HG03378 (cell line): ENCODE measurements around the gene MCF2L.
"Not testable (repeated sequence)": the region's sequence is repeated elsewhere in the genome, so short reads cannot be mapped to it uniquely, and the experiment has no call there.

ENCODE experiments used
- ATAC-seq: cut with Tn5 transposase; IDR thresholded peaks from one replicate; pipeline ENCODE4 v1.9.1; 2021; ENCODE audit warnings: mild to moderate bottlenecking, moderate library complexity; ENCODE audit not compliant: unreplicated experiment

Gene MCF2L

GRCh38 chr13:112968910-112969691 is at the start of gene MCF2L:
Gene MCF2L (plus strand): TSS chr13:112969214. CDS start chr13:112969380, 166 bp downstream.
- no peak for ATAC-seq

GRCh38 chr13:112923962-112924361 is 45.1 kb upstream of the MCF2L start:
- no peak for ATAC-seq

- no peak for ATAC-seq
Measured at GRCh38 chr13:112924365-112924764, 44.6 kb upstream of the MCF2L start.

- no peak for ATAC-seq
Measured at GRCh38 chr13:112926003-112926402, 43.0 kb upstream of the MCF2L start.

- ATAC-seq: no peak
Measured at GRCh38 chr13:112926993-112927392, 42.0 kb upstream of the MCF2L start.

GRCh38 chr13:112928020-112928971 is 40.7 kb upstream of the MCF2L start:
- no peak for ATAC-seq

GRCh38 chr13:112928972-112929782 is 39.8 kb upstream of the MCF2L start:
- no peak for ATAC-seq

- no peak for ATAC-seq
Measured at GRCh38 chr13:112929783-112930055, 39.3 kb upstream of the MCF2L start.

- no peak for ATAC-seq
Measured at GRCh38 chr13:112930192-112930591, 38.8 kb upstream of the MCF2L start.

- peak; percentile 87 for ATAC-seq
Measured at GRCh38 chr13:112931028-112931934, 37.7 kb upstream of the MCF2L start.

- ATAC-seq: no peak
Measured at GRCh38 chr13:112932971-112933370, 36.0 kb upstream of the MCF2L start.

GRCh38 chr13:112933649-112934048 is 35.4 kb upstream of the MCF2L start:
- no peak for ATAC-seq

GRCh38 chr13:112934078-112934477 is 34.9 kb upstream of the MCF2L start:
- ATAC-seq: no peak

- ATAC-seq: no peak
Measured at GRCh38 chr13:112938680-112939079, 30.3 kb upstream of the MCF2L start.

GRCh38 chr13:112940236-112940635 is 28.8 kb upstream of the MCF2L start:
- no peak for ATAC-seq

- no peak for ATAC-seq
Measured at GRCh38 chr13:112941349-112941748, 27.7 kb upstream of the MCF2L start.

- not testable (repeated sequence) for ATAC-seq
Measured at GRCh38 chr13:112941765-112942164, 27.2 kb upstream of the MCF2L start.

- ATAC-seq: peak; percentile 96
Measured at GRCh38 chr13:112942689-112943308, 26.2 kb upstream of the MCF2L start.

GRCh38 chr13:112943309-112944125 is 25.5 kb upstream of the MCF2L start:
- no peak for ATAC-seq
